GM12892 (cell line): ENCODE results near the gene MICALL1.
A peak's percentile ranks its signal among the peaks of the same experiment; 100 is the strongest.

Experiments used
- DNase-seq: peaks from one replicate; pipeline ENCODE4 v3.0.0; 2011; ENCODE audit not compliant: insufficient read length
- FAIRE-seq: peaks from 2 replicates; lab custom pipeline; 2011; peaks lifted over from hg19 to GRCh38; lab: Jason Lieb, UNC
- POLR2A ChIP-seq: IDR thresholded peaks from 2 replicates; pipeline ENCODE4 v1.6.1; 2011; ENCODE audit warnings: low read depth, low read length, control low read depth
- POLR2AphosphoS5 ChIP-seq: IDR thresholded peaks from 2 replicates; pipeline ENCODE4 v1.6.1; 2011; ENCODE audit warnings: low read depth, low read length, control low read depth
- TAF1 ChIP-seq: IDR thresholded peaks from 2 replicates; pipeline ENCODE4 v1.6.1; 2011; ENCODE audit warnings: low read depth, mild to moderate bottlenecking, control low read depth, low read length, borderline replicate concordance

The MICALL1 gene

GRCh38 chr22:37892566-37893335 is 13.3 kb upstream of the MICALL1 start:
- TF ChIP-seq TAF1 (no peak), POLR2AphosphoS5 (no peak), POLR2A (no peak)
- DNase-seq (no peak), FAIRE-seq (no peak)

DNA sequence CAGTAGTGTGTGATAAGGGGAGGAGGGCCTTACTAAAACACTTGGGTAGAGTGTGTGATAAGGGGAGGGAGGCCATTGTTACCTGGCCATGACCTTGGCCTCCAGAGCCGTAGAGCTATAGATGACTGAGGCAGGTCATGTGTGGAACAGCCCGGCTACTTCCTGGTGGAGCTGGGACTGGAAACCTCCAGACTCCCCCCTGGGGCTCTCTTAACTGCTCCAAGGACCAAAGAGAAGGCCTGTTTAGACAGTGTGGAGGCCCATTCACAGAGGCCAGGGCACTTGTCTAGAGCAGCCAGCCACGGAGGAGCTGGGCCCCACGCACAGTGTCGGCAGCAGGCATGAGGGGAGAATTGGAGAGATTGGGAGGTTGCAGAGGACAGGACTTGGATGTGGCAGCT is 12.5 kb upstream of the MICALL1 start:
- FAIRE-seq (no peak), DNase-seq (no peak)
- TF ChIP-seq POLR2A: no peak
- TF ChIP-seq POLR2AphosphoS5: no peak
- TF ChIP-seq TAF1: no peak

- TF ChIP-seq POLR2A (no peak), POLR2AphosphoS5 (no peak)
- FAIRE-seq: no peak
These were observed 11.0 kb upstream of the MICALL1 start for GRCh38 chr22:37894939-37895670.

GRCh38 chr22:37896181-37896592 is 9.9 kb upstream of the MICALL1 start:
- DNase-seq: no peak
- no peak for TF ChIP-seq TAF1
- no peak for TF ChIP-seq POLR2AphosphoS5
- no peak for TF ChIP-seq POLR2A
- peak; percentile 61 for FAIRE-seq

More at GRCh38 chr22:37894939-37895670, 11.0 kb upstream of the MICALL1 start:
- DNase-seq: no peak

DNA sequence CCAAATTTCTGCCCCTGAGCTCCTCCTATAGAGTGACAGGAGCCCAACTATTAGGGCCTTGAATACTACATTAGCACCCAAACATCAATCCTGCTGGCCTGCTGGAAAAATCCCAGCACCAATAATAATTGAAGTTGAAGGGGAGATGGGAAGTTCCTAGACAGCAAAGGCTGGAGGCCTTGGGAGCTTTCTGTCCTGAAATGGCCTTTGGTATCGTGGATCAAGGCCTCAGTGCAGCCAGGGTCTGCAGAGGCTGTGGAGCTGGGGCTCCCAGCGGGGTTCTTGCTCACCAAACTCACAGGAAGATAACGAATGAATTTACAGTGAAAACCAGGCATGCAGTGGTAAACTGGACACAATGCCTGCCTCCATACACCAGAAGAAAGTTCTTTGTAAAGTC is 9.2 kb upstream of the MICALL1 start:
- FAIRE-seq: no peak
- TF ChIP-seq POLR2AphosphoS5: no peak
- TF ChIP-seq POLR2A: no peak
- TF ChIP-seq TAF1: no peak
- DNase-seq: no peak

GRCh38 chr22:37897807-37898206 is 8.3 kb upstream of the MICALL1 start:
- TF ChIP-seq POLR2A: no peak
- no peak for TF ChIP-seq TAF1
- no peak for TF ChIP-seq POLR2AphosphoS5
- FAIRE-seq: no peak

GRCh38 chr22:37898441-37899181 is 7.5 kb upstream of the MICALL1 start:
- TF ChIP-seq POLR2AphosphoS5: no peak
- no peak for TF ChIP-seq TAF1
- no peak for TF ChIP-seq POLR2A

More at GRCh38 chr22:37897807-37898206, 8.3 kb upstream of the MICALL1 start:
- DNase-seq: no peak

DNA sequence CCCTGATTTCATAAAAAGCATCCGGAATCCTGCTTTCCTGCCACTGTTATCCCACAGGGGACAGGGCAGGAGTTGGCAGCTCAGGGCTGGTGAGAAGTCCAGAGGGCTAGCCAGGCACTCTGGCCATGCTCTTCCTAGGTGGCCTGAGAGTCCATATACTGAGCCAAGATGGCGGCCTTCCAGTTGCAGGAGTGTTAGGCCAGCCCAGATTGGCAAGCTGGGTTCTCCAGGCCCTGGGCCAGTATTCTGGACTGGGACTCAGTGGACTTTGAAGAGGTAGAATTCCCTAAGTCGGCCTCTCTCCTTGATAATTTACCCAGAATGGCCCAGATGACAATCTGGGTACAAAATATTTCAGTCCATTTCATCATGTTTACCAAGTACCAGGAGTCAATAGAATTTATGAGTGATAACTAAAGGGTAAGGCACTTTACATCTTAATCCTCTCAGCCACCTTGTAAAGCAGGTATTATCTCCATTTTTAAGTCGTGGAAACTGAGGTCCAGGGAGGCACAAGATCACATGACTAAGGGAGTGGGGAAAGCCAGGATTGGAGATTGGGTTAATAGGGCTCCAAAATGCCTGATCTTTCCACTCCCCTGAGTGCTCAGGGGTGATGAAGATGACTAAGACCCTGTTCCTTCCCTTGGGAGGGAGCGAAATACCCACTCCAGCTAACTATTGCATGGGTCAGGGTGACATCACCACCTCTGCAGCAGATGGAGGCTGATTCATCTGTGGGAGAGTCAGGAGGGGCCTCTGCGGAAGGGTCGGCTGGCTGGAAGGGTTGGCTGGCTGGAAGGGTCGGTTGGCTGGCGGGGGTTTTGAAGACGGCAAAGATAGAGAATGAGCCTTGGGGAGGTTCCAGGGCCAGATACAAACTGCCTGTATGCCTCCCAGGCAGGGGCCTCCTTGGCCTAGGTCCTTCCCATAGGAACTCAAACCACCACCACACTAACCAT is 1.2 kb upstream of the MICALL1 start:
- TF ChIP-seq TAF1: no peak
- no peak for TF ChIP-seq POLR2A
- TF ChIP-seq POLR2AphosphoS5: no peak
- FAIRE-seq (no peak), DNase-seq (no peak)

More at GRCh38 chr22:37898441-37899181, 7.5 kb upstream of the MICALL1 start:
- no peak for DNase-seq
- no peak for FAIRE-seq

DNA sequence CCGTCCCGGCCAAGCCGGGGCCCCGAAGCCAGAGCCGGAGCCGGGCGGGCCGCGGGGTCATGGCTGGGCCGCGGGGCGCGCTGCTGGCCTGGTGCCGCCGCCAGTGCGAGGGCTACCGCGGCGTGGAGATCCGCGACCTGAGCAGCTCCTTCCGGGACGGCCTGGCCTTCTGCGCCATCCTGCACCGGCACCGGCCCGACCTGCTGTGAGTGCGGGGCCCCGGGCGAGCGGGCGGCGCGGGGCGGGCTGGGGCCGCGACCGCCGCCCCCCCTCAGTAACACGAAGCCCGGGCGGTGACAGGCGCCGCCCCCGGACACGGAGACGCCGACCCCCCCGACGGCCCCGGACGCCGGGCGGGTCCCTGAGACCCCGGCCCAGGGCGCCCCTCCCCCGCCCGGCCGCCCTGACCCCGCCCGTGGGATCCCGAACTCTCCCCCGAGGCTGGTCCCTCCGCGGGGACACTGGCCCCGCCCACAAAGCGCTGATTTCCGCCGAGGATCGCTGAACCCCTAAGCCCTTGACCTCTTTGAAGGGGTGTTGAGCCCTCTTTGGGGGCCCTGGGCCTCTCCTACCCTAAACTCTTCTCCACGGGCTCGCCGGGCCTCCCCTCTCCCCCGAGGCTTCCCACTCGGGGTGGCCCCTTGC is 389 bp downstream of the MICALL1 start:
- peak; percentile 69 for DNase-seq
- TF ChIP-seq TAF1 (no peak), POLR2AphosphoS5 (no peak), POLR2A (no peak)
- FAIRE-seq: peak; percentile 73
